WTC11 (cell line): ENCODE results near the gene ANO8. TPM values are rescaled to one million over a fixed set of nuclear protein-coding genes. Genes with fewer than 3 reads are reported as not detected.

ENCODE experiments used
- ATAC-seq: fragments of 200-7000 bp; cut with Tn5 transposase; 2 replicates; pipeline ENCODE4 v1.10.0; 2021; ENCODE audit warnings: mild to moderate bottlenecking, moderate library complexity
- CTCF ChIA-PET: fragments of 300-600 bp; sonication (Branson Sonifier 250); formaldehyde crosslinking; loops from one replicate; lab custom pipeline; 2021; ENCODE audit warnings: antibody characterized with exemption; lab: Charles Lee
- POLR2A ChIA-PET: fragments of 350-600 bp; sonication (Branson Sonifier 250); formaldehyde crosslinking; loops from one replicate; lab custom pipeline; 2021; ENCODE audit warnings: antibody characterized with exemption; lab: Charles Lee
- DNase-seq: peaks from one replicate; pipeline ENCODE4 v3.0.0; 2021; ENCODE audit warnings: low spot score
- H3K27ac Mint-ChIP-seq: 2 replicates; pipeline ENCODE4 v1.8.0; 2021; ENCODE audit warnings: mixed read lengths
- H3K27me3 Mint-ChIP-seq: 2 replicates; pipeline ENCODE4 v1.8.0; 2021; ENCODE audit warnings: low read depth, mild to moderate bottlenecking, moderate library complexity, mixed read lengths
- H3K36me3 Mint-ChIP-seq: 2 replicates; pipeline ENCODE4 v1.8.0; 2021; ENCODE audit warnings: mixed read lengths
- H3K4me1 Mint-ChIP-seq: 2 replicates; pipeline ENCODE4 v1.8.0; 2022; ENCODE audit warnings: mixed read lengths
- H3K4me3 Mint-ChIP-seq: 2 replicates; pipeline ENCODE4 v1.8.0; 2021; ENCODE audit warnings: mild to moderate bottlenecking, moderate library complexity, mixed read lengths
- H3K9me3 Mint-ChIP-seq: 2 replicates; pipeline ENCODE4 v1.8.0; 2021; ENCODE audit warnings: mixed read lengths
- ATF6 ChIP-seq: sonication (generic); formaldehyde crosslinking; IDR thresholded peaks from 2 replicates; pipeline ENCODE4 v1.8.1; 2023; ENCODE audit warnings: mild to moderate bottlenecking, missing genetic modification reagents
- CREB1 ChIP-seq: sonication (generic); formaldehyde crosslinking; IDR thresholded peaks from 2 replicates; pipeline ENCODE4 v1.8.0; 2023; ENCODE audit warnings: mild to moderate bottlenecking, missing genetic modification reagents
- CTCF ChIP-seq: fragments of 200-600 bp; IDR thresholded peaks from 2 replicates; pipeline ENCODE4 v1.8.0; 2022; ENCODE audit warnings: antibody characterized with exemption
- EMX1 ChIP-seq: fragments of 250-450 bp; sonication (Bioruptor Pico); IDR thresholded peaks from 2 replicates; pipeline ENCODE4 v1.8.0; 2021; ENCODE audit warnings: mild to moderate bottlenecking
- MYBL2 ChIP-seq: sonication (generic); formaldehyde crosslinking; IDR thresholded peaks from 2 replicates; pipeline ENCODE4 v1.8.1; 2023; ENCODE audit warnings: mild to moderate bottlenecking, moderate library complexity, missing genetic modification reagents
- NFATC4 ChIP-seq: fragments of 250-450 bp; sonication (Bioruptor Pico); IDR thresholded peaks from 2 replicates; pipeline ENCODE4 v1.9.0; 2021; ENCODE audit warnings: mild to moderate bottlenecking
- NFYB ChIP-seq: sonication (generic); formaldehyde crosslinking; conservative IDR thresholded peaks from 2 replicates; pipeline ENCODE4 v1.8.0; 2022; ENCODE audit warnings: low read depth, missing genetic modification reagents
- RORB ChIP-seq: fragments of 250-450 bp; sonication (Bioruptor Pico); IDR thresholded peaks from 2 replicates; pipeline ENCODE4 v1.9.0; 2021; ENCODE audit warnings: mild to moderate bottlenecking
- SMAD4 ChIP-seq: sonication (generic); formaldehyde crosslinking; IDR thresholded peaks from 2 replicates; pipeline ENCODE4 v1.8.0; 2022; ENCODE audit warnings: mild to moderate bottlenecking, missing genetic modification reagents
- SOX15 ChIP-seq: fragments of 250-450 bp; sonication (Bioruptor Pico); IDR thresholded peaks from 2 replicates; pipeline ENCODE4 v1.9.0; 2021; ENCODE audit warnings: mild to moderate bottlenecking
- SP1 ChIP-seq: sonication (generic); formaldehyde crosslinking; conservative IDR thresholded peaks from 2 replicates; pipeline ENCODE4 v1.8.1; 2022; ENCODE audit warnings: missing genetic modification reagents
- TEAD4 ChIP-seq: sonication (generic); formaldehyde crosslinking; IDR thresholded peaks from 2 replicates; pipeline ENCODE4 v1.8.0; 2022; ENCODE audit warnings: mild to moderate bottlenecking, missing genetic modification reagents
- ZBTB43 ChIP-seq: sonication (generic); formaldehyde crosslinking; IDR thresholded peaks from 2 replicates; pipeline ENCODE4 v1.8.1; 2023; ENCODE audit warnings: mild to moderate bottlenecking, missing genetic modification reagents
- ZNF138 ChIP-seq: sonication (generic); formaldehyde crosslinking; conservative IDR thresholded peaks from 2 replicates; pipeline ENCODE4 v1.8.1; 2022; ENCODE audit warnings: mild to moderate bottlenecking, moderate library complexity, missing genetic modification reagents
- ZNF232 ChIP-seq: sonication (generic); formaldehyde crosslinking; IDR thresholded peaks from 2 replicates; pipeline ENCODE4 v1.8.0; 2022; ENCODE audit warnings: mild to moderate bottlenecking, missing genetic modification reagents
- ZNF423 ChIP-seq: fragments of 250-450 bp; sonication (Bioruptor Pico); IDR thresholded peaks from 2 replicates; pipeline ENCODE4 v2.1.2; 2022; ENCODE audit warnings: mild to moderate bottlenecking, moderate library complexity
- total RNA-seq: library from RNA; stranded (reverse); gene quantifications from 3 replicates; pipeline ENCODE4 v1.2.3, GENCODE V29; 2021
- TF ChIP-seq, protein P1 (sequence below): sonication (generic); formaldehyde crosslinking; IDR thresholded peaks from 2 replicates; pipeline ENCODE4 v1.8.1; 2022; ENCODE audit warnings: low read depth, mild to moderate bottlenecking, moderate library complexity, missing genetic modification reagents, borderline replicate concordance
- TF ChIP-seq, protein P2 (sequence below): fragments of 250-450 bp; sonication (Bioruptor Pico); conservative IDR thresholded peaks from 2 replicates; pipeline ENCODE4 v1.9.0; 2021; ENCODE audit warnings: mild to moderate bottlenecking

Gene ANO8
- total RNA-seq, 1 experiment from 2014 or later: 32.6 TPM

GRCh38 chr19:17282488-17283125 is 52.0 kb downstream of the ANO8 start (continued):
- TF ChIP-seq, protein P1, sequence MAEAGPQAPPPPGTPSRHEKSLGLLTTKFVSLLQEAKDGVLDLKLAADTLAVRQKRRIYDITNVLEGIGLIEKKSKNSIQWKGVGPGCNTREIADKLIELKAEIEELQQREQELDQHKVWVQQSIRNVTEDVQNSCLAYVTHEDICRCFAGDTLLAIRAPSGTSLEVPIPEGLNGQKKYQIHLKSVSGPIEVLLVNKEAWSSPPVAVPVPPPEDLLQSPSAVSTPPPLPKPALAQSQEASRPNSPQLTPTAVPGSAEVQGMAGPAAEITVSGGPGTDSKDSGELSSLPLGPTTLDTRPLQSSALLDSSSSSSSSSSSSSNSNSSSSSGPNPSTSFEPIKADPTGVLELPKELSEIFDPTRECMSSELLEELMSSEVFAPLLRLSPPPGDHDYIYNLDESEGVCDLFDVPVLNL (CRISPR knock-in tag): peak; percentile 85
- TF ChIP-seq SOX15 (CRISPR knock-in tag) (no peak), SP1 (peak; percentile 53), CREB1 (peak; percentile 83; the same call in 1 of the 2 replicates), ZNF138 (CRISPR knock-in tag) (peak; percentile 97), ZNF232 (CRISPR knock-in tag) (peak; percentile 90), RORB (CRISPR knock-in tag) (no peak), MYBL2 (CRISPR knock-in tag) (peak; percentile 93), ATF6 (CRISPR knock-in tag) (0 out of 2 replicates have a peak, but pooled peaks have one; percentile 64), TEAD4 (CRISPR knock-in tag) (peak; percentile 93), ZBTB43 (CRISPR knock-in tag) (peak; percentile 77), EMX1 (CRISPR knock-in tag) (no peak), ZNF423 (CRISPR knock-in tag) (peak; percentile 39; the same call in 1 of the 2 replicates), CTCF (peak; percentile 93), SMAD4 (CRISPR knock-in tag) (peak; percentile 80; the same call in 1 of the 2 replicates), NFATC4 (CRISPR knock-in tag) (no peak)

- ChIA-PET POLR2A (interaction anchor here (1.0 to 2.7 kb wide), 4 partner anchors 14 to 66 kb away, joined by 4 to 13 read pairs (median 4); partner anchors contain the start of genes BABAM1, OCEL1 and USE1), CTCF (interaction anchor here (0.6 to 5.3 kb wide), 25 partner anchors 8 to 324 kb away, joined by 3 to 29 read pairs (median 4); partner anchors contain the start of genes BABAM1, MRPL34, OCEL1 and USE1)
- DNase-seq: peak; percentile 68
- TF ChIP-seq, protein P2, sequence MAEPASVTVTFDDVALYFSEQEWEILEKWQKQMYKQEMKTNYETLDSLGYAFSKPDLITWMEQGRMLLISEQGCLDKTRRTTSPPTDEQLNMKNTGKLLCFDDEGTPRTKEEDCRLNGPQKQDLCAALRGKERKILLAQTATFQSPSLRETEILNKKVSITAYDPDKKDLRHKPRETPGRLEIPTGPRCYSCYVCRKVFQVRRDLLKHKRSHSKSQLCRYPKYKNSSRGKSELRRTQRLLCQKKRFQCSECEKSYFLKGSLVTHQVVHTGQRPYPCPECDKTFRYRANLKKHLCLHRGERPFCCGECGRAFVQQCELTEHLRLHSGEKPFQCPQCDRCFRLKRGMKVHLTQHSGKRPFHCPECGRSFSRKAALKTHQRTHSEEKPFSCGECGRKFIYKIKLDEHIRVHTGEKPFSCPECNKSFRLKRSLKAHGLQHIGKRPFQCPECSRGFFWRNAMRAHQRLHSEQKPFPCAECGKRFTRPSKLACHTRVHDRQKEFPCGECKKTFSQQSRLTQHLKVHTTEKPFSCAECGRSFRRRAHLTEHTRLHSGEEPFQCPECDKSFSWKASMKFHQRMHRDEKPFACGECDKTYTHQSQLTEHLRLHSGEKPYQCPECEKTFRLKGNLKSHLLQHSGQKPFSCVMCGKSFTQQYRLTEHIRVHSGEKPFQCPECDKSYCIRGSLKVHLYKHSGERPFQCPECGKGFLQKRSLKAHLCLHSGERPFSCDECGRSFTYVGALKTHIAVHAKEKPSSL: no peak
- TF ChIP-seq NFYB (CRISPR knock-in tag): 0 out of 2 replicates have a peak, but pooled peaks have one; percentile 15
- TF ChIP-seq, all 79 proteins: peak for 1
- Mint-ChIP-seq H3K27me3 (peaks cover 6% of the 10 kb centered on the region), H3K4me3 (peak within 1 kb of the TSS; percentile 70), H3K4me1 (peaks cover 3% of the 10 kb centered on the region; the same call in 1 of the 2 replicates), H3K27ac (no peak within 1 kb of the TSS), H3K9me3 (no peaks in the 10 kb centered on the region), H3K36me3 (peaks cover 22% of the 10 kb centered on the region)
- ATAC-seq: peak; percentile 35
These were observed 53.0 kb downstream of the ANO8 start, which contains the start of gene ANKLE1 for GRCh38 chr19:17281391-17282304. Gene ANKLE1, plus strand, starts transcription at chr19:17281901. Its CDS starts 20 bp downstream, at chr19:17281921.
